COLO668 (cell line): ENCODE measurements around the gene MBLAC1.

Source experiments
- DNase-seq: peaks from one replicate; lab custom pipeline; 2025; ENCODE audit not compliant: unreplicated experiment; lab: John Stamatoyannopoulos, UW

MBLAC1 gene

GRCh38 chr7:100095704-100096103 lies 31.1 kb upstream of the MBLAC1 start:
- DNase-seq, result no peak

GRCh38 chr7:100098913-100099312 lies 27.9 kb upstream of the MBLAC1 start:
- no peak for DNase-seq

- DNase-seq, result no peak
Observed at GRCh38 chr7:100099452-100099851, 27.3 kb upstream of the MBLAC1 start.

- peak; percentile 98 for DNase-seq
Observed at GRCh38 chr7:100100420-100101015, 26.2 kb upstream of the MBLAC1 start.

GRCh38 chr7:100101016-100101862 lies 25.5 kb upstream of the MBLAC1 start, which contains the start of the genes AP4M1 and MCM7:
TSS of gene AP4M1 (plus strand) at chr7:100101643. CDS start at chr7:100101715, 72 bp downstream.
TSS of gene MCM7 (minus strand) at chr7:100101397. CDS start at chr7:100101294, 103 bp downstream.
- DNase-seq, result peak; percentile 99

GRCh38 chr7:100102950-100103840 lies 23.6 kb upstream of the MBLAC1 start:
- DNase-seq, result no peak

GRCh38 chr7:100105534-100105933 lies 21.2 kb upstream of the MBLAC1 start:
- no peak for DNase-seq

GRCh38 chr7:100106633-100107032 lies 20.1 kb upstream of the MBLAC1 start:
- DNase-seq, result no peak

- no peak for DNase-seq
Observed at GRCh38 chr7:100107125-100107737, 19.5 kb upstream of the MBLAC1 start.

GRCh38 chr7:100107890-100108289 lies 18.9 kb upstream of the MBLAC1 start:
- DNase-seq, result no peak

GRCh38 chr7:100109521-100110163 lies 17.1 kb upstream of the MBLAC1 start:
- no peak for DNase-seq

- no peak for DNase-seq
Observed at GRCh38 chr7:100111156-100111555, 15.6 kb upstream of the MBLAC1 start.

GRCh38 chr7:100111914-100112313 lies 14.9 kb upstream of the MBLAC1 start:
- DNase-seq, result no peak

- DNase-seq, result no peak
Observed at GRCh38 chr7:100115026-100115425, 11.7 kb upstream of the MBLAC1 start.

- DNase-seq, result no peak
Observed at GRCh38 chr7:100118388-100119071, 8.2 kb upstream of the MBLAC1 start.

GRCh38 chr7:100119072-100119969 lies 7.4 kb upstream of the MBLAC1 start, which contains the start of the genes CNPY4 and TAF6:
TSS of gene CNPY4 (plus strand) at chr7:100119634. CDS start at chr7:100119745, 111 bp downstream.
TSS of gene TAF6 (minus strand) at chr7:100119358. CDS start at chr7:100114209, 5,149 bp downstream.
- peak; percentile 95 for DNase-seq

GRCh38 chr7:100119970-100120732 lies 6.6 kb upstream of the MBLAC1 start:
- DNase-seq, result peak; percentile 51

- peak; percentile 18 for DNase-seq
Observed at GRCh38 chr7:100120733-100121036, 6.1 kb upstream of the MBLAC1 start.
